SIG-M5 treated with dmso at 0.1 percent for 504 hours (cell line): ENCODE results near the gene BBS9.

Experiments used
- DNase-seq: peaks from one replicate; lab custom pipeline; 2025; ENCODE audit not compliant: unreplicated experiment; lab: John Stamatoyannopoulos, UW

BBS9 gene

DNA sequence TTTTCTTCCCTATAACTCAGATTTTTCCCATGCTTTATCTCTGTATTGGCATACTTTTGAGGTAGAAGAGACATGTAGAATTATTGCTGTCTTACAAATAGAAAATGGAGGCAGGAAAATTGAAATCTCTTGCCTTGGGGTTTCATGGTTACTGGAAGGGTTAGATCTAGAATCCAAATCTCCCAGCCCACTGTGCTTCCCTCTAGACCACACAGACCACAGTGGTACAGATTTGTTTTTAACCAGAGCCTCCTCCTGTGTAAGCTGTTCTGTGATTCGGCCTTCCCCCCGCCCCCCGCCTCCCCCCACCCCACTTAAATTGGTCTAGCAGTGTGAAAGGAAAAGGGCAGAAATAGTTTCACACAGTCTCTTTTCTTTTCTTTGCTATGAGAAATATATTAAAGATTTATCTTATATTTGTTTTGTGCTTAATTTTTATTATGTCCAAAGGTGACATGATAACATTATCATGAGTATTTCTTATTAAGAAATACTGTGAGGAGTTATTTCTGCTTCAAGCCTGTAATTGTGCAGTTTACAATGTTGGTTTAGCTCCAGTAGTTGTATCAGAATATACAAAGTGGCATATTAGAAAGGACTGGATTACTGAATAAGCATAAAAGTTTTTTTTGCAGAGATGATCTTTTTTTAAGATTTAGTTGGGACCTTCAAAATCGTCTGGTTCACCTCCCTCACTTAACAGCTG is 407.2 kb downstream of the BBS9 start:
- no peak for DNase-seq

DNA sequence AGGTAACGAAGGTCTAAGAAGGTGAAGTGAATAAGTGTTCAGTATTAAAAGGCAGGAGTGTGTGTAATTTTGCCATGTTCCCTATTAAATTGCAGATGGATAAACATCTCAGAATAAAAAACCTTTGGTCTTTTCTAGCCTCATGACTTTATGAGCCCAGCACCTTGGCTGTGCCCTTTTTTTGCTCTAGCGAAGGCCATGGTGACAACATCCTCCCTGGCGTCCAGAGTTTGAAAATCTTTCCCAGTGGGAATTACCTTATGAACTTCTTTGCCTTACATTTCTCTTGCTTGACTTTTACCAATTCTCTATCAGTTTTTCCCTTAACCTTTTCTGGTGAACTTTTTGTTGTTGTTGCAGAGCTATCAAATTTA is 407.7 kb downstream of the BBS9 start:
- no peak for DNase-seq

DNA sequence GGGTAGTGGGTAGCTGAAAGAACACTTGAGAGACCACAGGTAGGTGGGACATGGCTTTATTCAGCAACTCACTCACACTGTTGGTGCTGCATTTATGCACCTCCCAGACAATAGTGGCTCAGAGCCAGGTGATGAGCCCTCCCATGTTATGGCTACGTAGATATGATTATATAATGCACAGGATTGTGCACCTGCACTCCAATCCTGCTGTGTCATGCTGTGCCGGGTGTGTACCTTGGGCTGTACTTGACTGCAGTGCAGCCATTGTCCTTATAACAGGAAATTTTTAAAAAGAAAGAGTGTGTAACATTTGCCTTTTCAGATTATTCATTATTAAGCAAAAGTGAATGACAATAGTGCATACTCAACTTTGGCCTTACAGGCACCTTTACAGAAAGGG is 409.8 kb downstream of the BBS9 start:
- DNase-seq: no peak

DNA sequence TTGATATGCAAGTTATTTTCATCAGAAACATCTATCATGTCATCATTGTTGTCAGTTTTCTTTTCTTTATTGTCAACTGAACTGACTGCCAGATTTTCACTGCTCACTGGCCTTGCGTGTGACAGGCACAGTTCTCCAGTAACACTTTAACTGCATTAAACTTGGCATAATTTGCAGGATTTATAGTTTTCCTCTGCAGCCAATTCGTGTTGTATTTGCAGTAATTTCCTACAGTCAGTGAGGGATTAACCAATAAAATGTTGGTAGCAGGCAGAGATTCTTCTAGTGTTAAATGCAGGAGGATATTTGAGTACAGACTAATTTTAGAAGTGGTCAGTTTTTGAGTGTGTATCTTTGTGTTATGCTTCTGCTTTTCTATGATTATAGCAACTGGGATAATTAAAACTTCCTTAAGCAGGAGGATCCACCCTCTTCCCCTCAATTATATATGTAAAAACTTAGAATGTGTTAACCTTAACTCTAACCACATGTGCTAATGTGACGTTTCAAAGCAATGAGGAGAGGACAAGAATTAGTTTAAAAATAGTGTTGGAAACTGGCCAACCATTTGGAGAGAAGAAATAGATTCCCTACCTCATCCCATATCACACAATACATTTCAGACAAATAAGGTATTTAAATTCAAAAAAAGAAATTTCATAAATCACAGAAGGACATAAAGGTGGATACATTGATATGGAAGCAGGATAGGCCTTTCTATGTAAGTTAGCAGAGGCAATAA is 410.5 kb downstream of the BBS9 start:
- no peak for DNase-seq

DNA sequence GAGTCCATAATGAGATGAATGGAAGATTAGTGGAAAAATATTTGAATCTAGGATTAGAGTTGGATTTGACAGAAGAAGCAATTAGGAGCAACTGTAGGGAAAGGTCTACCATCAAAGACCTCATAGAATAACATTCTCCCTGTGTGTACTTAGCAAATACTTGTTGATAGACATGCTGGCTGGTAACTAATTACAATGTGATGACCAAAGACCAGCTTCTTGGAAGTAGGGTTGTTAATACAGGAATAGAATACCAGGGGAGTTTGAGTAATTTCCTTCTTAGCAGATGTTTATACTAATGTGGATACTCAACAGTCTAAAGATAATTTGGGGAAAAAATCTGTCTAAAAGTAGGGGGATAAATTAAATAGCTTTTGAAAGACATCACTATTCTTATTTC is 418.5 kb downstream of the BBS9 start:
- DNase-seq: no peak

DNA sequence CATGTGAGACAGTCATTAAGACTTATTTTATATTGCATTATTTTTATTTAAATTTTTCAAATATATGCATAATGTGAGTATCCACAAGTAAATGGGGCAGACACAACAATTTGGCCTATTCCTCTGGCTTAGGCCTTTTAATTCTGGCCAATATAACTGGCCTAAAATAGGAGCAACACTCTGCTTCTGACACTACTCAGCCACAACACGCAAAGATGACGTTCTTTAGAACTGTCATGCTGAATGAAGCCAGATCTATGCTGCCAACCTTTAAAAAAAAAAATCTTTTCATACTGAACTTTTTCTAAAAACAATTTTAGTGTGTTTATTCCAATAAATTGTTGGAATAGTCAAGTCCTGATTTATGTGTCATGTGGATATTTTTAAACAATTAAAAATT is 421.0 kb downstream of the BBS9 start:
- no peak for DNase-seq

DNA sequence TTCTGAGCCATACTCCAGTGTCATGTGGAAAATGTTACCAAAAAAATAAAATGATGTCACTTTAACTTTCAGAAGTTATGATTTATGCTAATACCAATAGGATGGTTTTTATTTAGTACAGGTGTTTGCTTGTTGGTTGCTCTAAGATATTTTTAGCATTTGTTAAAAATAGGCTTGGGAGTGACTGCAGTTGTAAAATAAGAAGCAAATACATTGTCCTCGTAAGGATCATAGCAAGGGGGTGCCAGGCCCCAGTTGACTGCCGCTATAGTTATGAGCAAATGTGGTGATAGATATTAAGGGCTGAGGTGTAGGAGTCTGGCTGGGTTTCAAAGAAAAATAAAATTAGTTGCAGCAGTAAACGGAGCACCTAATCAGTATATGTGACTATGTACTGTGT is 421.6 kb downstream of the BBS9 start:
- no peak for DNase-seq

DNA sequence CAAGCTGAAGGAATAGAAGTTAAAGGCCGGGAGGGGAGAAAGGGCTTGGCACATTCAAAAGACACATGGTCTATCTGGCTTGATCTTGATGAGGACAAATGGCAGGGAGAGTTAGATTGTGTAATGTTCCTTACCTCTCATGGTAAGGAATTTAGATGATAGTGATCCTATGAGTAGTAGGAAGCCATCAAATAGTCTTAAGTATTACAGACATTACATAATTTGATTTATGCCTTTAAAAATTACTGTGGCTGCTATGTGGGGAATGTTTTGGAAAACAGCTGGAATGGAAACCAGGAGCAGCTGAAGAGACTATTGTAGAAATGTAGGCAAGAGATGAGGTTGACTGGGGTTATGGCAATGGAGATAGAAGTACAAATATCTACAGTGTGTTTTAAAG is 424.7 kb downstream of the BBS9 start:
- DNase-seq: no peak

DNA sequence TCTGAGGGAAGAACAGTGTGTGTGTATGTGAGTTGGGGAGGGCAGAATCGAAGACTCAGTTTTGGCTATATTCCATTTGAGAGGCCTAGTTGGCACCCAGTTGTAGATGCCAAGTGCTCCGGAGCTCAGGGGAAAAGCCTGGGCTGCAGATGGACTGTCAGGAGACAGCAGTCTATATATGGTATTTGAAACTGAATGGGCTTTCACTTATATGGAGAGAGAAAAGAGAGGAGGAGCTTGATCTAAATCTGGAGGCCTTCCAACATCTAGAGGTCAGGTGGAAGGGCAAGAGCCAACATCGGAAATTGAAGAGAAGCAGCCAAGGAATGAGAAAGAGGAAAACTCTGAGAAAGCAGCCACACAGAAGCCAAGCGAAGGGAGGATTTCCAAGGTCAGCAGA is 425.2 kb downstream of the BBS9 start:
- DNase-seq: no peak

DNA sequence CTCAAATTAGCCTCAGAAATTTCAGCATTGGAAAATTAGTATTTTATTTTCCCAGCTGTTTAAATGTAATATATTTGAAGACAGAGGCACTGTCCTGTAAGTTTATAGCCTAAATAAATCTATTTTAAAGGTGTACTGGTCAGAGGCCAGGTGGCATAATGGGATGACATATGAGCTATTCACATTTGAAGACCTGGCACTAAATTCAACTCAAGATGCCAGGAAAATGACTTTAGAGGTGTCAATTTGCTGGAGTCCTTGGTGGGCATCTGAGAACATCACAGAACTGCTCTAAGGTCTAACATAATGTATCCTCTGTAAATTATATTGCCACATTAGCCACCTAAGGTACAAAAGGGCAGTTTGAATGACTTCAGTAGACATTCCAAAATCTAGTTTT is 427.1 kb downstream of the BBS9 start:
- no peak for DNase-seq

DNA sequence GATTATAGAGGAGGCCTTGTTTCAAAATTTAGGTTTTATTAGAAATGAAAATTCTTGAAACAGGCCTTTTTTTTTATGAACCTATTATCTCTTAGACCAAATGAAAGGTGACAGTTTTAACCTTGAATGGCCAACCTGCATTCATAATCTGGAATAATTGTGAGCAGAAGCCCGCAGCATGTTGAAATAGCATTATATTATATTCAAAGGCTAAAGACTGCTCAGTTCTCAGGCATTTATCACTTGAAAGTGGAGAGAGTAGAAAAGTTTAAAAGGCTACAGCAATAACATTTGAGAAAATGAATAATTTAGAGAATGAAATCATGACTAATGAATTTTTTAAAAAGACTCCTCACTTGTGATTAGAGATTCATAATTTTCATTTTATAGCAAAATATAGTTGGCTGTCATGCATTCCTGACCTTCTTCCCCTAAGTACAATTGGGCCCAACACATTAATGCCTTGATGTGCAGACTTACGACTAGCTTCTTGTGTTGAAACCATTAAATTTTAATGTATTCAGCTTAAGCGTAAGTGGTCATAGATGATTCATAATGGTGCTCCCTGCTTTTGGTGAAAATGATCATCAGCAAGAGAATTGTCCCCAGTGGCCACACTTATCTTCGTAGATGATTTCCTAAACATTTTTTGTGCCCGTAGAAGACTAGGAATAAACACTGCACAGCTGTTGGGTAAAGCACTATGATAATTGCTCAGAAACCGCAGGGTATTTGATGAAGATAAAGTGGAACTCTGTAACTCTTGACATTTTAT is 429.4 kb downstream of the BBS9 start:
- no peak for DNase-seq

DNA sequence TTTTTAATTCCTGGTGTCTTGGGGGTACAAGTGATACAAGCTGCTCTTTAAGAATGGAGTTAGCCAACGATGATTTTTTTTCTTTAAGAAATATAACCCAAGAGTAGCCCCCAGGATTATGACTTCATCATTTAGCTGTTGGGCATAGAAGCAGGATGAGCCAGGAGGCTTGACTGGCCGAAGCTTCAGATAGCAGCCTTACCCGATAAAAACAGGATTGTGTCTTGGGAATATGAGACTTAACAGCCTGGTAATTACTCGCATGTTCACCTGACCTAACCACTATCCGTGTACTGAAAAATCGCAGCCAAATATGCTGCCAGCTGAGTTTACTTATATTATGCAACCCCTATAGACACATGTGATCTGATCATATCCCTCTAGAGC is 430.0 kb downstream of the BBS9 start:
- no peak for DNase-seq

DNA sequence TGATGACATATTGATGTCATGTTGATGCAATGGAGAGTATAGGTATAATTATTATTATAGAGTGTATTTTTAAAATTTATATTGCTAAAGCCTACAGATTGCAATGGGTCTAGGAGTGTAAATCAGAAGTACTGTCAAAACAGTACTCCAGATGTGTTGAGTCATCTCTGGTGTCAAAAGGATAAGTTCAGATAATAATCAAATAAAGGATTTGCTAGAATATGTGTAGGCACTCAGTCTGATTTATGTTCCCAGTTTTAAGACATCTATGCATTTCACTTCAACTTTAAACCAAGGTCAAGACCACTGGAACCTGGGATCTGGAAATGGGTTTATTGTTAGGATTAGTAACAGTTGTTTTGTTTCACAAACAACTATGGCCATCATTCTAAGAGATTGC is 433.6 kb downstream of the BBS9 start:
- no peak for DNase-seq

DNA sequence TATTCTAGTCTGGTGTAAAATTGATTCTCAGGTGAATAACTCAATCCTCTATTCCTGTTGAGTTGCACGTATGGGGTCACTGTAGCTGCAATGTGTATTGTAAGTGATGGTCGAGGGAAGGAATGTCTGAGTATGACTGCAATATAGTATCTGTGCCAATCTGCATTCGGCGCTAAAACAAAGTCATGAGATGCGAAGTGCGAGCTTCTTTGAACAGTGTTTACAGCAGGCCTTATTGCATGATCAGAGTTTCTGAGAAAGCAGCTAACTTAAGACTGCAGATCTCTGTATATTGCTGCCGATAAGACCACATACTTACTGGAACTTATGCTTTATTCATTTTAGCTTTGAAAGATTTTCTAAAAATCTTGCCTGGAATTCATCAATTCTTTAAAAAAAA is 434.3 kb downstream of the BBS9 start:
- no peak for DNase-seq

DNA sequence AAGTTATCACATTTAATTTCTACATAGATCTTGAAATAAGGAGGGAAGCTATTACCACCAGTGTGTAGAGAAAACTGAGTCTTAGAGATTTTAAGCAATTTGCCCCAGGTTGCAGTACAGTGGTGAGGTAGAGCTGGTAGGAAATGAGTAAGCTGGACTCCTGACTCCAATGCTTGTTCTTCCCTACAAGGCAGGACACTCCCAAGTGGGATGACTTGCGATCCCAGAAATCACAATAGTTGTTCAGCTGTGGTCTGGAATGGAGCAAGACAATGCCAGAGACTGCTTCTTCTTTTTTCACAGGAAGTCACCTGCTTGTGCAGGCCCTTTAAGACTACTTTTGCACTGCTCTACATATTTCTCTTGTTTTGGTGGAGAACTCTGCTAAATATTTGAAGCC is 448.8 kb downstream of the BBS9 start:
- no peak for DNase-seq

DNA sequence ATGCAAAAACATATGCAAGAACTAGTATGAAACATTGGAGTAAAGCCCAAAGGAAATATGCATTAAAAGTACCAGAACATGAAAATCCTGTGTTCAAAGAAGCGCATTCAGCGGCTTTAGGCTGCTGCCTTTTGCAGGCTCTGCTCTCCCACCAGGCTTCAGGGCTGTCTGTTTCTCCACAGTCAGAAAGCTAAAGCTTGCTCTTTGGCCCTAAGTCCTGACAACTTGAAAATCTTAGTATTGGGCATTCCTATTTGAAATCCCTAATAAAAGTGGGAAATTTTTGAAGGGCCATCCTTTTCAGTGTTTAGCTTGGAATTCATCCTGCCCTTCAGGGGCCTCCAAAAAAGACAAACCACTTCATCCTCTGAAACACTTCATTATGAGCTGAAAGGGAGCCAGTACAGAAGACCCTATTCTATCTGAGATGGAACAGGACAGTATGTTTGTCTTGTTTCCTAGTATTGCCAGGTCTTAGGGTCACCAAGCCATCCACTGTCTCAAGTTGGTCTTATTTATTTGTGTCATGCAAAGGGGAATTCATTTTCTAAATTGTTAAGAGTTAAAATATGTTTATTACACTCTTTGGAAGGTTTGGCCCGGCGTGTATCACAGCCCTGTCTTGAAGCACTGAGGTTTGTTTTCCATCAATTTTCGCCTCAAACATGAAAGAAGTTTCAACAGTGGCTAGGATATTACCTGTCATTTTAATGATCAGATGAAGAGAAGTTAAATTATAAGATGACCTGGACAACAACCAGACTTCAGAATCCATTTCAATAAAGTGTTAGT is 449.7 kb downstream of the BBS9 start:
- no peak for DNase-seq

DNA sequence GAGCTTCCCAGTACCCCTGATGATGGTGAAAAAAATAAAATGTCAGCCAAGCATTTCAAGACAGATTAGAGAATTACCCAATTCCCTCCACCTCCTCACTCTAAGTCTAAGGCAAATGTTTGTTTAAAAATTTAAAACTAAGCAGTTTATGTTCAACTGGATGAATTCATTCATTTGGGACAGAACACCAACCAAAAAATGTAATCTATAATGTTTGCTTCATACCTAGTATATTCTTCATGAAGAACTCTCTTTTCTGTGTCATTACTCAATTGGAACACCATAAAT is 450.3 kb downstream of the BBS9 start:
- DNase-seq: no peak

DNA sequence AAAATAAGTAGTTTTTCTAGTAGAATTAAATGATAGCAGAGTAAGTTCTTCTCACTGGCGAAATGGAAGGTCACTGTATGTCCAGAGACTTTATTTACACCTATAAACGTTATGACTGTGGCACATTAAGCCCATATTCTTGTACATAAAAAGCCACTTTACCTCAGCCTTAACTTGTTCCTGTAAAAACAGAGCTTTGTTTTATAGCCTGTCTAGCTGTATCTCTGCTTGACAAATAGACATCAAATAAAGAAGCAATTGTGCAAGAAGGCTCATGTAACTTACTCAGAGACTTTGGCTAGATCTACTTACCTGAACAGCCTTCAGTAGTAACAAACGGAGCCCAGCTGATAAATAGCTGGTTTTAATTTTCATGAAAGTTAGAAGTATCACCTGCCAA is 451.9 kb downstream of the BBS9 start:
- no peak for DNase-seq

DNA sequence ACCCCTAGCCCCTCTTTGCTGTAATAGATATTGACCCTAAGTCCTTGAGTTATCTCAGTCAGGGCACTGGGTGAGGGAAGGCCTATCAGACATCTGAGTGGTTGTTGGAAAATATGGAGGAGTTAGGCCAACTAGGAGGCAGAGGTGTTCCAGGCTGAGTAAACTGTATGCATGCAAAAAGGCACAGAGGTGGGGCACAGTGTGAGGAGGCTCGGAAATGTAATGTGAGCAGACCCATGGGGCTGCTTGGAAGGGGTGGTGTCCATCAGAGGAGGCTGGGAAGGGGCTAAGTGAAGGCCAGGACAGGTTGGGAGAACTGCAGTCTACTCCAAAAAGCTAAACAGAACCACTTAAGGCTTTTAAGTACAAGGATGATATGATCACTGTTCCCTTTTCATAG is 452.7 kb downstream of the BBS9 start:
- no peak for DNase-seq

DNA sequence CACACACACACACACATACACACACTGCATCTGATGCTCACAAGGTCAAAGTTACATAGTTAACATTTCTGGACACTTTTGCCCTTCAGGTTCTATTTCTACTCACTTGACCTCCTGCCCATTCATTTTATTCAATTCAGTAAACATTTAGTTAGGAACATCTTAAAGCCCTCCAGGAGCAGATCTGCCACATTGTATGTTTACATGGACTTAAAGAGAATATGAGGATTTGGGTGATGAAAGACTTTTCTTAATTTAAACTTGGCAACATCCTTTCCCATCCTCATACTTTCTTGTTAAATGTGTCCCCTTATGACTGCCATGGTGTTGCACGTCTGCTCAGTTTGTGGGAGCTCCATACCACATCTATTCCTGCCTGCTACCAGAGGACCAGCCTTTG is 453.2 kb downstream of the BBS9 start:
- DNase-seq: no peak

DNA sequence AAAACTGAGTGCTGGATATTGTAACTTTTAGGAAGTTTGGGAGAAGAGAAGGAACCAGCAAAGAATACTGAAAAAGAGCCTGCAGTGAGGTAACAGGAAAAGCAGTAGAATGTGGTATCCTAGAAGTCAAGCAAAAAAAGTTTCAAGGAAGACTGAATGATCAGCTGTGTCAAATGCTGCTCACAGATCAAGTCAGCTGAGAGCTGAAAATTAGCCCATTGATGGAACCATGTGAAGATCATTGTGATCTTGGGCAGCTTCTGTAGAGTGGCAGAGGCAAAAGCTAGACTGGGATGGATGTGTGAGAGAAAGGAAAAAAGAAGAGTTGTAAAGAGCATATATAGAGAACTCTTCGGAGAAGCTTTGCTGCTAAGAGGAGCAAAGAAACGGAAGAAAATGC is 460.5 kb downstream of the BBS9 start:
- DNase-seq: no peak

DNA sequence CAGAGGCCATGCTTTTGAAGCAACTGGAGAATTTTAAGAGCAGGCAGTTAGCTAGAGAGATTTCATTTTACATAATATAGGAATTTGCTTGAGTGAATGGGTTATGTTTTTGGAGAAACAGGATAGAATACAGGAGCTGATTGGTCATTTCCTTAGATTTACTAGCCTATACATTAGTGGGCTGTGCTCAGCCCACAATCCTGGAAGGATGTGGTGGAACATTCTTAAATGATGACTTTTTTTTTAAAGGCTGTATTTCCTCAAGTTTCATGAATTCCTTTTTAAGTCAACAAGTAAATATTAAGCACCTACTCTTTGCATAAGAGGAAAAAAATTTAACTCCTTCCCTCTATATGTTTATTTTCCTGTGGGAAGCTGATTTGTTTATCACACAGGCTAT is 461.6 kb downstream of the BBS9 start:
- peak; percentile 1 for DNase-seq
